Sigmoid colon (tissue), 7 donors: ENCODE data around the gene SF3A1. TPM values are rescaled to one million over a fixed set of nuclear protein-coding genes. Genes with fewer than 3 reads are reported as not detected.

ENCODE experiments used
- DNase-seq: peaks from one replicate; pipeline ENCODE4 v3.0.0-alpha.2; 2019
- H3K27ac ChIP-seq, 4 donors: fragments of 200-600 bp; sonication (generic); one replicate each; pipeline ENCODE4 v1.5.1; 2016 to 2019; ENCODE audit warnings: mild to moderate bottlenecking in 1 of 4
- H3K27me3 ChIP-seq, 3 donors: fragments of 200-600 bp; sonication (generic); one replicate each; pipeline ENCODE4 v1.5.1; 2019; ENCODE audit warnings: mild to moderate bottlenecking in 1 of 3
- H3K36me3 ChIP-seq, 4 donors: fragments of 200-600 bp; sonication (generic); one replicate each; pipeline ENCODE4 v1.5.1; 2016 to 2019
- H3K4me1 ChIP-seq, 4 donors: fragments of 200-600 bp; sonication (generic); one replicate each; pipeline ENCODE4 v1.5.1; 2017 to 2019
- H3K4me3 ChIP-seq, 4 donors: fragments of 200-600 bp; sonication (generic); one replicate each; pipeline ENCODE4 v1.5.1; 2017 to 2019; ENCODE audit warnings: mild to moderate bottlenecking in 2 of 4, moderate library complexity in 1 of 4
- H3K9me3 ChIP-seq, 4 donors: fragments of 200-600 bp in 3 of 4; sonication (generic) in 3 of 4; one replicate each; pipeline versions ENCODE4 v1.5.1 to v1.6.1; 2013 to 2019
- EP300 ChIP-seq, 4 donors: sonication (generic); formaldehyde crosslinking; IDR thresholded peaks; one replicate each; pipeline ENCODE4 v1.6.1; 2017; ENCODE audit warnings: antibody characterized with exemption in 4 of 4
- POLR2A ChIP-seq, 2 donors: fragments of 450-650 bp; IDR thresholded peaks; one replicate each; pipeline ENCODE4 v1.6.1; 2016; ENCODE audit warnings: antibody characterized with exemption in 2 of 2, mild to moderate bottlenecking in 2 of 2, moderate library complexity in 2 of 2
- POLR2AphosphoS5 ChIP-seq, 4 donors: sonication (generic); formaldehyde crosslinking; IDR thresholded peaks; one replicate each; pipeline ENCODE4 v1.6.1; 2017; ENCODE audit warnings: antibody characterized with exemption in 4 of 4
- WGBS, 2 donors: extraction: QIAGEN DNeasy Blood & Tissue Kit; methylation state at CpG; one replicate each; pipeline ENCODE4 v1.1.7; 2013; 5-methylcytosine and 5-hydroxymethylcytosine counted together
- intact Hi-C: fragments of 100-400 bp; cut with DNase I; formaldehyde crosslinking; loops from one replicate; pipeline ENCODE4 v1.15.1; 2023
- polyA plus RNA-seq, 3 donors: library from polyadenylated mRNA; stranded (reverse); fragments of 200-250 nt; gene quantifications; one replicate each; pipeline ENCODE4 v1.2.3, GENCODE V29; 2013
- total RNA-seq, 4 donors: library from RNA; depleted of rRNA; stranded (reverse); fragments of >200 nt; gene quantifications; one replicate each; pipeline ENCODE4 v1.1.0, GENCODE V29; 2016
- TF ChIP-seq, protein P1 (sequence below), 4 experiments: fragments of 450-650 bp in 3 of 4; fragments of 200-600 bp in 1 of 4; IDR thresholded peaks; one replicate each; pipeline ENCODE4 v1.5.1; 2016 to 2019; ENCODE audit warnings: antibody characterized with exemption in 4 of 4, mild to moderate bottlenecking in 3 of 4, moderate library complexity in 2 of 4
- donor health status: healthy with polysubstance abuse.
- donor health status: Bipolar disorder and iron deficiency.
- donor health status: healthy.

The SF3A1 gene
- total and polyA plus RNA-seq, 7 donors, result 17.4 to 61.5 (median 25.7) TPM

GRCh38 chr22:30371321-30371720 lies 14.6 kb upstream of the SF3A1 start:
- no peaks in the 10 kb centered on the region for H3K9me3 ChIP-seq
- H3K4me1 ChIP-seq, result no peaks in the 10 kb centered on the region
- H3K27me3 ChIP-seq, result no peaks in the 10 kb centered on the region
- DNase-seq, result no peak
- intact Hi-C loops, result no loop called here
- no peaks in the 10 kb centered on the region for H3K36me3 ChIP-seq
- no peak overlapping the region for H3K4me3 ChIP-seq
- WGBS, 2 donors, result 94 to 97% methylated on average over 9 of the region's 9 CpGs
- H3K27ac ChIP-seq, result no peak overlapping the region
- TF ChIP-seq, protein P1, sequence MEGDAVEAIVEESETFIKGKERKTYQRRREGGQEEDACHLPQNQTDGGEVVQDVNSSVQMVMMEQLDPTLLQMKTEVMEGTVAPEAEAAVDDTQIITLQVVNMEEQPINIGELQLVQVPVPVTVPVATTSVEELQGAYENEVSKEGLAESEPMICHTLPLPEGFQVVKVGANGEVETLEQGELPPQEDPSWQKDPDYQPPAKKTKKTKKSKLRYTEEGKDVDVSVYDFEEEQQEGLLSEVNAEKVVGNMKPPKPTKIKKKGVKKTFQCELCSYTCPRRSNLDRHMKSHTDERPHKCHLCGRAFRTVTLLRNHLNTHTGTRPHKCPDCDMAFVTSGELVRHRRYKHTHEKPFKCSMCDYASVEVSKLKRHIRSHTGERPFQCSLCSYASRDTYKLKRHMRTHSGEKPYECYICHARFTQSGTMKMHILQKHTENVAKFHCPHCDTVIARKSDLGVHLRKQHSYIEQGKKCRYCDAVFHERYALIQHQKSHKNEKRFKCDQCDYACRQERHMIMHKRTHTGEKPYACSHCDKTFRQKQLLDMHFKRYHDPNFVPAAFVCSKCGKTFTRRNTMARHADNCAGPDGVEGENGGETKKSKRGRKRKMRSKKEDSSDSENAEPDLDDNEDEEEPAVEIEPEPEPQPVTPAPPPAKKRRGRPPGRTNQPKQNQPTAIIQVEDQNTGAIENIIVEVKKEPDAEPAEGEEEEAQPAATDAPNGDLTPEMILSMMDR (IDR thresholded peaks at IDR 0.05), result no peak
- TF ChIP-seq POLR2A (IDR thresholded peaks at IDR 0.05) (no peak), EP300 (IDR thresholded peaks at IDR 0.05) (no peak), POLR2AphosphoS5 (IDR thresholded peaks at IDR 0.05) (no peak)

- TF ChIP-seq POLR2A (IDR thresholded peaks at IDR 0.05), result no peak
- TF ChIP-seq, protein P1 (IDR thresholded peaks at IDR 0.05), result no peak
- no peak for TF ChIP-seq EP300 (IDR thresholded peaks at IDR 0.05)
- no peak for TF ChIP-seq POLR2AphosphoS5 (IDR thresholded peaks at IDR 0.05)
- Histone ChIP-seq H3K4me3 (no peak overlapping the region), H3K27ac (no peak overlapping the region), H3K27me3 (no peaks in the 10 kb centered on the region), H3K36me3 (no peaks in the 10 kb centered on the region), H3K4me1 (no peaks in the 10 kb centered on the region), H3K9me3 (no peaks in the 10 kb centered on the region)
- intact Hi-C loops, result no loop called here
- no peak for DNase-seq
- WGBS, 2 donors, result 93 to 94% methylated on average over 19 of the region's 19 CpGs
Measured at GRCh38 chr22:30370641-30371230, 14.0 kb upstream of the SF3A1 start.

- no peak for DNase-seq
- WGBS, 2 donors, result 89 to 93% methylated on average over 9 of the region's 9 CpGs
- intact Hi-C loops, result no loop called here
Measured at GRCh38 chr22:30368420-30368819, 11.7 kb upstream of the SF3A1 start.

GRCh38 chr22:30365891-30366290 lies 9.2 kb upstream of the SF3A1 start:
- Histone ChIP-seq H3K4me1 (no peaks in the 10 kb centered on the region), H3K9me3 (no peaks in the 10 kb centered on the region), H3K27me3 (no peaks in the 10 kb centered on the region), H3K4me3 (no peak overlapping the region), H3K27ac (no peak overlapping the region), H3K36me3 (no peaks in the 10 kb centered on the region)
- WGBS, 2 donors, result 94% methylated on average over 18 of the region's 18 CpGs
- intact Hi-C loops, result no loop called here
- TF ChIP-seq, protein P1 (IDR thresholded peaks at IDR 0.05), result no peak
- TF ChIP-seq POLR2A (IDR thresholded peaks at IDR 0.05), result no peak
- TF ChIP-seq EP300 (IDR thresholded peaks at IDR 0.05), result no peak
- TF ChIP-seq POLR2AphosphoS5 (IDR thresholded peaks at IDR 0.05), result no peak
- DNase-seq, result no peak

More at GRCh38 chr22:30368420-30368819, 11.7 kb upstream of the SF3A1 start:
- no peak for TF ChIP-seq POLR2A (IDR thresholded peaks at IDR 0.05)
- TF ChIP-seq POLR2AphosphoS5 (IDR thresholded peaks at IDR 0.05), result no peak
- TF ChIP-seq EP300 (IDR thresholded peaks at IDR 0.05), result no peak
- TF ChIP-seq, protein P1 (IDR thresholded peaks at IDR 0.05), result no peak
- Histone ChIP-seq H3K27ac (no peak overlapping the region), H3K4me3 (no peak overlapping the region), H3K4me1 (no peaks in the 10 kb centered on the region), H3K9me3 (no peaks in the 10 kb centered on the region), H3K27me3 (no peaks in the 10 kb centered on the region), H3K36me3 (no peaks in the 10 kb centered on the region)
